HG03103 (cell line): ENCODE measurements around the gene CLN3.
"Not testable (repeated sequence)": the region's sequence is repeated elsewhere in the genome, so short reads cannot be mapped to it uniquely, and the experiment has no call there.

Source experiments
- ATAC-seq: cut with Tn5 transposase; IDR thresholded peaks from one replicate; pipeline ENCODE4 v1.9.1; 2021; ENCODE audit warnings: low read depth; ENCODE audit not compliant: unreplicated experiment

Gene CLN3

GRCh38 chr16:28491970-28492474 is at the start of gene CLN3:
Gene CLN3 (minus strand): TSS chr16:28492074. CDS start chr16:28491759, 315 bp downstream.
- peak; percentile 51 for ATAC-seq

- no peak for ATAC-seq
These were observed 48.5 kb upstream of the CLN3 start for GRCh38 chr16:28540346-28540745.

GRCh38 chr16:28538733-28539596 is 47.1 kb upstream of the CLN3 start, which contains the start of gene NUPR1:
Gene NUPR1 (minus strand): TSS chr16:28538974. CDS start chr16:28538907, 67 bp downstream.
- no peak for ATAC-seq

GRCh38 chr16:28537964-28538732 is 46.3 kb upstream of the CLN3 start:
- ATAC-seq, result no peak

GRCh38 chr16:28537076-28537475 is 45.2 kb upstream of the CLN3 start:
- no peak for ATAC-seq

- ATAC-seq, result no peak
These were observed 42.9 kb upstream of the CLN3 start for GRCh38 chr16:28534542-28535373.

GRCh38 chr16:28532940-28533647 is 41.2 kb upstream of the CLN3 start:
- no peak for ATAC-seq

- no peak for ATAC-seq
These were observed 40.2 kb upstream of the CLN3 start for GRCh38 chr16:28531777-28532744.

- ATAC-seq, result no peak
These were observed 37.2 kb upstream of the CLN3 start for GRCh38 chr16:28529124-28529523.

- ATAC-seq, result no peak
These were observed 36.6 kb upstream of the CLN3 start for GRCh38 chr16:28528463-28528867.

GRCh38 chr16:28527985-28528384 is 36.1 kb upstream of the CLN3 start:
- no peak for ATAC-seq

GRCh38 chr16:28527100-28527785 is 35.4 kb upstream of the CLN3 start:
- ATAC-seq, result not testable (repeated sequence)

- no peak for ATAC-seq
These were observed 34.6 kb upstream of the CLN3 start for GRCh38 chr16:28526201-28527099.

GRCh38 chr16:28524681-28525171 is 32.9 kb upstream of the CLN3 start:
- ATAC-seq, result no peak

- no peak for ATAC-seq
These were observed 30.9 kb upstream of the CLN3 start for GRCh38 chr16:28522792-28523191.

- ATAC-seq, result no peak
These were observed 29.6 kb upstream of the CLN3 start for GRCh38 chr16:28521436-28521835.

- no peak for ATAC-seq
These were observed 28.8 kb upstream of the CLN3 start for GRCh38 chr16:28520672-28521071.
